ENCODE measurements around the gene FUT7.

- TF ChIP-seq CEBPB (tag; IDR thresholded peaks at IDR 0.05): no peak
- 0 out of 2 replicates have a peak, but pooled peaks have one; percentile 55 for TF ChIP-seq ZBTB33 (CRISPR knock-in tag; IDR thresholded peaks at IDR 0.05)
- no peak for TF ChIP-seq RAD21 (CRISPR knock-in tag; conservative IDR thresholded peaks at IDR 0.05 in 1 of 2, IDR thresholded peaks at IDR 0.05 in 1 of 2)
- TF ChIP-seq ZNF592 (IDR thresholded peaks at IDR 0.05): no peak
- no peak for TF ChIP-seq CHD7 (IDR thresholded peaks at IDR 0.05; ENCODE audit: low read depth, low read length)
- no peak for TF ChIP-seq ESRRA (IDR thresholded peaks at IDR 0.05; ENCODE audit: borderline replicate concordance, low read depth)
- TF ChIP-seq EGR1 (conservative IDR thresholded peaks at IDR 0.05): no peak
- no peak for TF ChIP-seq CTCF (IDR thresholded peaks at IDR 0.05 in 2 of 3, conservative IDR thresholded peaks at IDR 0.05 in 1 of 3; ENCODE audit: insufficient read depth in 2 of 3, low read depth in 1 of 3, low read length in 3 of 3)
- TF ChIP-seq MEF2A (IDR thresholded peaks at IDR 0.05; ENCODE audit: control insufficient read depth, low read depth, low read length): no peak
Measured at GRCh38 chr9:137019891-137020683, 11.8 kb downstream of the FUT7 start.
